Heart right ventricle (tissue), 16 donors: ENCODE data around the gene TPO. TPM values are rescaled to one million over a fixed set of nuclear protein-coding genes. Genes with fewer than 3 reads are reported as not detected.
"Not testable (repeated sequence)": the region's sequence is repeated elsewhere in the genome, so short reads cannot be mapped to it uniquely, and the experiment has no call there.

Source experiments
- ATAC-seq, 8 donors: fragments of 200-7000 bp; cut with Tn5 transposase; one replicate each; pipeline ENCODE4 v1.9.1; 2020; ENCODE audit warnings: mild to moderate bottlenecking in 8 of 8, moderate library complexity in 8 of 8, moderate number of reproducible peaks in 1 of 8
- DNase-seq, 2 donors: peaks; one replicate each; pipeline ENCODE4 v3.0.0-alpha.2; 2020
- H3K27ac ChIP-seq, 10 donors: fragments of 200-600 bp; sonication (generic) in 2 of 10; one replicate each; pipeline versions ENCODE4 v1.5.0 to v1.8.0; 2020 to 2022; ENCODE audit warnings: mild to moderate bottlenecking in 3 of 10
- H3K27me3 ChIP-seq, 7 donors: fragments of 200-600 bp; one replicate each; pipeline ENCODE4 v1.8.0; 2021 to 2022; ENCODE audit warnings: mild to moderate bottlenecking in 2 of 7
- H3K36me3 ChIP-seq, 9 donors: fragments of 200-600 bp; sonication (generic) in 1 of 9; one replicate each; pipeline versions ENCODE4 v1.5.0 to v1.8.0; 2020 to 2022; ENCODE audit warnings: mild to moderate bottlenecking in 2 of 9
- H3K4me1 ChIP-seq, 9 donors: fragments of 200-600 bp; sonication (generic) in 1 of 9; one replicate each; pipeline versions ENCODE4 v1.5.0 to v1.8.0; 2020 to 2022; ENCODE audit warnings: mild to moderate bottlenecking in 4 of 9
- H3K4me3 ChIP-seq, 10 donors: fragments of 200-600 bp; sonication (generic) in 2 of 10; one replicate each; pipeline versions ENCODE4 v1.5.0 to v1.8.0; 2020 to 2022; ENCODE audit warnings: mild to moderate bottlenecking in 7 of 10, moderate library complexity in 2 of 10
- H3K9me3 ChIP-seq, 11 donors: fragments of 200-600 bp in 10 of 11; sonication (generic) in 2 of 11; one replicate each; pipeline versions ENCODE4 v1.5.0 to v1.8.0; 2013 to 2022; ENCODE audit warnings: mild to moderate bottlenecking in 2 of 11, control low read depth in 1 of 11, moderate library complexity in 1 of 11
- CTCF ChIP-seq, 9 donors: fragments of 200-600 bp; sonication (generic) in 2 of 9; IDR thresholded peaks; one replicate each; pipeline versions ENCODE4 v1.5.0 to v1.8.0; 2021 to 2022; ENCODE audit warnings: antibody characterized with exemption in 9 of 9, mild to moderate bottlenecking in 5 of 9, moderate library complexity in 1 of 9
- WGBS, 2 donors: extraction: QIAGEN DNeasy Blood & Tissue Kit; methylation state at CpG; one replicate each; pipeline ENCODE4 v1.1.7; 2013; ENCODE audit warnings: inconsistent platforms in 1 of 2; 5-methylcytosine and 5-hydroxymethylcytosine counted together
- intact Hi-C, 10 donors: fragments of 100-400 bp; cut with DNase I; formaldehyde crosslinking; loops; one replicate each; pipeline versions ENCODE4 v1.11.1 to v1.14.2; 2022
- polyA plus RNA-seq, 2 donors: library from polyadenylated mRNA; stranded (reverse); fragments of 200-250 nt; gene quantifications; one replicate each; pipeline ENCODE4 v1.2.3, GENCODE V29; 2013
- total RNA-seq, 10 donors: library from RNA; stranded (reverse); fragmentation: NEBNext Ultra II Directional in 3 of 10; extraction: Animal tissue kit (Norgen Biotek cat#: 25700) in 3 of 10; gene quantifications; one replicate each; pipeline versions ENCODE4 v1.2.1 to v1.2.4, GENCODE V29; 2021 to 2023
- donor health status: Arrhythmogenic right ventricular cardiomyopathy.
- donor health status: ischemic (EF 13 %, LVEDD 7.1; RV severe dilation, severe dysfunction).
- donor health status: healthy with polysubstance abuse.
- donor health status: DM: no; HTN: yes; CAD: no.
- donor health status: DM: no; HTN: no; CAD: no.
- donor health status: ischemic (EF 25% LVEDD 6.9; RV normal size, moderate dysfunction).
- donor health status: ischemic (EF 25% LVEDD 5.7; RV mildly dilated, moderate dysfunction).
- donor health status: healthy.
- donor health status: DM: yes; HTN: yes; CAD: no.
- donor health status: Ischemic cardiomyopathy.
- donor health status: ischemic (EF 35%, LVEDD 5.7; RV mildly dilated, moderate dysfunction).
- donor health status: nonischemic (EF 11% LVEDD 7.7; RV severe dilation, severe dysfunction).
- donor health status: DM: yes; HTN: yes; CAD: no.
- donor health status: PGD.
- donor health status: ischemic (EF 29% LVEDD 5.4; RV normal size, mild dysfunction).
- donor health status: nonischemic (EF 23%, LVEDD 6.1; RV moderate dilation, normal function).

The TPO gene
- total and polyA plus RNA-seq, 12 donors, result 0.85 to 22.1 (median 6.4) TPM

DNA sequence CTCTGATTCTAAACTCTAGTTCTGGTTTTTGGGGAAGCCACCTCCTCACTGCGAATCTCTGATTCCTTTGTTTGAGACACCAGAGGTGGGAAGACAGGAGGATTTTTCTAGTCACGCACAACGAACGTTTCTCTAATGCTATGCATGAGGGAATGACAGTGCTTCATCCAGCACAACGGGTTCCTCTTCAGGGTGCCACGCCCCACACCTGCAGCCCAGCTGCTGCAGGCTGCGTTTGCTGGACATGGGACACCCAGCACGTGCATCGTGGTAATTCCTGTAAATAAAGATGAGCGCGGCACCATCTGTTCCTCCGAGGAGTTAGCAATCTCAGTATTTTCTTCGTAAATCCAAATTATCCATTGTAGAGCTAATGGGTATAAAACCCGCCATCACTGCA lies 37.5 kb upstream of the TPO start:
- no peak for DNase-seq
- Histone ChIP-seq H3K4me1 (peaks cover 0 to 3% (median 0%) of the 10 kb centered on the region in 9 donors), H3K4me3 (peak overlapping the region in 9 of 10 donors; percentile 29 to 59 (median 43)), H3K27ac (peak overlapping the region in 7 of 10 donors; percentile 11 to 84 (median 77)), H3K9me3 (no peaks in the 10 kb centered on the region), H3K36me3 (no peaks in the 10 kb centered on the region), H3K27me3 (peaks cover 0 to 11% (median 0%) of the 10 kb centered on the region in 7 donors)
- TF ChIP-seq CTCF (IDR thresholded peaks at IDR 0.05), result no peak
- intact Hi-C loops, result loop anchor here in 3 of 10 donors (10.0 kb wide), 2 partner anchors 121 to 131 kb away; no protein-coding TSS in a partner anchor
- no peak for ATAC-seq
- 66 to 85% methylated on average over 14 of the region's 14 CpGs for WGBS, 2 donors

DNA sequence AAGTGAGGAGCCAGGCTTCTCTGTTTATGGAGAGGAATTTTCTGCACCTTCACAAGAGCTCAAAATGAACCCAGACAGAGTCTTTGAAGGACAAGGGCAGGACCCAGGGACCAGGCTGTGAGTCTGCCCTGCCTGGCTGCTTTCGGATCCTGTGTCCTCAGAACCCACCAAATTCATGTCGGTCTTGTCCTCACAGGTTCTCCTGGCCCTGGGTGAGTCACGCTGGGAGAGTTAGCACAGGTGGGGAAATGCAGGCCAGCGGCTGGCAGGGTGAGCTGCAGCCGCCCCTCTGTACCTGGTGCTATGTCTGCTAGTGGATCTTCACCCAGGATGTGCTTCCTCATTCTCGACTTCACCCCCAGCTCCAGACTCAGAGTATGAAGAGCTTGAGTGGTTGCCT lies 35.8 kb upstream of the TPO start:
- Histone ChIP-seq H3K4me1 (peaks cover 0 to 3% (median 0%) of the 10 kb centered on the region in 9 donors), H3K9me3 (no peaks in the 10 kb centered on the region), H3K36me3 (no peaks in the 10 kb centered on the region), H3K27ac (no peak overlapping the region), H3K4me3 (peak overlapping the region in 2 of 10 donors; percentile 1 to 10), H3K27me3 (peaks cover 0 to 11% (median 0%) of the 10 kb centered on the region in 7 donors)
- 85 to 87% methylated on average over 6 of the region's 6 CpGs for WGBS, 2 donors
- DNase-seq, result no peak
- intact Hi-C loops, result loop anchor here in 3 of 10 donors (10.0 kb wide), 2 partner anchors 123 to 133 kb away; no protein-coding TSS in a partner anchor
- ATAC-seq, result no peak
- no peak for TF ChIP-seq CTCF (IDR thresholded peaks at IDR 0.05)

DNA sequence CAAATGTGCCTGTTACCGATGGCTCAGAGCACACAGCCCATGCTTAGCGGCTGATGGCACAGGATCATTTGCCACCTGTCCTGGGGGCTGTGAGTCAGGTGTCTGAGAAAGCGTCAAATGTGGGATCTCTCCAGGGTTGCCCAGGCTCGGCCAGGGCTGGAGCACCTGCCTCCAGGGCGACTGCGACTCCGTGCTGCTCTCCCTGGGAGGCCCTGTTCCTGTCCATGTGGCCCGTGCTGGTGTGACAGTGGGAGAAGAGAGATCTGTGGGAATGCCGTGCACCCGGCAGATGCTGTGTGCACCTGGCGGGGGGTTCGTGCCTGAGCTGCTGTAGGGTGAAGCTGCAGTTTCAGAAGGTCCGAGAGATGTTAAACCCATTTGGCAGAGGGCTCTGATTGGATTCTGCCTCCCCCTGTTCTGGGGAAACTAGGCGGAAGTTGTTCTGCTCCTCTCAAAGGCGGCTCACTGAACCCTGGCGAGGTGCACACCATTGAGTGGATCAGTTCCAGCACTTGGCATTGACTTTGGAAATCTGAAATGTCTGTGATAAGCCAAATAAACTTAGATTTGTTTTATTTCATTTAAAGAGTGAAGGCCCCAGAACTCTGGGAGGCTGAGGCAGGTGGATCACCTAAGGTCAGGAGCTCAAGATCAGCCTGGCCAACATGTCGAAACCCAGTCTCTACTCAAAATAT lies 34.7 kb upstream of the TPO start:
- ATAC-seq (no peak), DNase-seq (no peak)
- Histone ChIP-seq H3K9me3 (peaks cover 0 to 5% (median 0%) of the 10 kb centered on the region in 11 donors), H3K4me1 (peaks cover 0 to 3% (median 0%) of the 10 kb centered on the region in 9 donors), H3K27me3 (peaks cover 0 to 11% (median 0%) of the 10 kb centered on the region in 7 donors), H3K4me3 (no peak overlapping the region), H3K36me3 (no peaks in the 10 kb centered on the region), H3K27ac (no peak overlapping the region)
- TF ChIP-seq CTCF (IDR thresholded peaks at IDR 0.05), result no peak
- 91% methylated on average over 17 of the region's 17 CpGs for WGBS, 2 donors
- intact Hi-C loops, result loop anchor here in 3 of 10 donors (10.0 kb wide), 2 partner anchors 124 to 134 kb away; no protein-coding TSS in a partner anchor

DNA sequence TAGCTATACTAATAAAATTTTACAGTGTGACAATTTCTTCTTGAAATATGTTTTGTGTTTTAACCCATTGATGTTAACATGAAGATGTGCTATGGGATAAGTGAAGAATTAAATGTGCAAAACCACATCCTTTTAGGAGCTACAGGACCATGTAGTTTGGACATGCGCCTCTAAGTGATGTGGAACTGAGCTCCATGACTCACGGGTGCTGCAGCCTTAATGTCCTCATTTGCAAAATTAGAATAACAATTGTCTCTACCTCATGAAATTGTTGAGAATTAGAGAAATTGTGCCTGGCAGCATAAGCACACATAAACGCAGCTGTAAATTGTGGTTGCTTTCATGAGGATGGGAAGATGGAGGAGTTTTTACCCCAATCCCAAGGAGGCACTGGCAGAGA lies 31.6 kb upstream of the TPO start:
- TF ChIP-seq CTCF (IDR thresholded peaks at IDR 0.05), result no peak
- H3K4me1 ChIP-seq, result no peaks in the 10 kb centered on the region
- H3K27me3 ChIP-seq, result peaks cover 0 to 11% (median 0%) of the 10 kb centered on the region in 7 donors
- H3K36me3 ChIP-seq, result no peaks in the 10 kb centered on the region
- peaks cover 0 to 12% (median 0%) of the 10 kb centered on the region in 11 donors for H3K9me3 ChIP-seq
- no peak overlapping the region for H3K27ac ChIP-seq
- intact Hi-C loops, result no loop called here
- 84 to 88% methylated on average over 3 of the region's 3 CpGs for WGBS, 2 donors
- no peak for DNase-seq
- H3K4me3 ChIP-seq, result no peak overlapping the region
- ATAC-seq, result no peak

DNA sequence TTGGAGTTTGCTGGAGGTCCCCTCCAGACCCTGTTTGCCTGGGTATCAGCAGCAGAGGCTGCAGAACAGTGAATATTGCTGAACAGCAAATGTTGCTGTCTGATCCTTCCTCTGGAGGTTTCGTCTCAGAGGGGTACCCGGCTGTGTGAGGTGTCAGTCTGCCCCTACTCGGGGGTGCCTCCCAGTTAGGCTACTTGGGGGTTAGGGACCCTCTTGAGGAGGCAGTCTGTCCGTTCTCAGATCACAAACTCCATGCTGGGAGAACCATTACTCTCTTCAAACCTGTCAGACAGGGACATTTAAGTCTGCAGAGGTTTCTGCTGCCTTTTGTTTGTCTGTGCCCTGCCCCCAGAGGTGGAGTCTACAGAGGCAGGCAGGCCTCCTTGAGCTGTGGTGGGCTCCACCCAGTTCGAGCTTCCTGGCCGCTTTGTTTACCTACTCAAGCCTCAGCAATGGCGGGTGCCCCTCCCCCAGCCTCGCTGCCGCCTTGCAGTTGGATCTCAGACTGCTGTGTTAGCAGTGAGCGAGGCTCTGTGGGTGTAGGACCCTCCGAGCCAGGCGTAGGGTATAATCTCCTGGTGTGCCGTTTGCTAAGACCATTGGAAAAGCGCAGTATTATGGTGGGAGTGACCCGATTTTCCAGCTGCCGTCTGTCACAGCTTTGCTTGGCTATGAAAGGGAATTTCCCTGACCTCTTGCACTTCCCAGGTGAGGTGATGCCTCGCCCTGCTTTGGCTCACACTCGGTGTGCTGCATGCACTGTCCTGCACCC lies 25.1 kb upstream of the TPO start:
- not testable (repeated sequence) for ATAC-seq

DNA sequence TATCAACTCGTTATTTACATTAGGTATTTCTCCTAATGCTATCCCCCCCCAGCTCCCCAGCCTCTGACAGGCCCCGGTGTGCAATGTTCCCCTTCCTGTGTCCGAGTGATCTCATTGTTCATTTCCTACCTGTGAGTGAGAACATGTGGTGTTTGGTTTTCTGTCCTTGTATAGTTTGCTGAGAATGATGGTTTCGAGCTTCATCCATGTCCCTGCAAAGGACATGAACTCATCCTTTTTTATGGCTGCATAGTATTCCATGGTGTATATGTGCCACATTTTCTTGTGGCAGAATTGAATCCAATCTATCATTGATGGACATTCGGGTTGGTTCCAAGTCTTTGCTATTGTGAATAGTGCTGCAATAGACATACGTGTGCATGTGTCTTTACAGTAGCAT lies 23.1 kb upstream of the TPO start:
- H3K4me1 ChIP-seq, result peaks cover 0 to 12% (median 0%) of the 10 kb centered on the region in 9 donors
- H3K4me3 ChIP-seq, ATAC-seq, DNase-seq, intact Hi-C loops, H3K9me3 ChIP-seq, H3K36me3 ChIP-seq, H3K27me3 ChIP-seq: not testable (repeated sequence)
- H3K27ac ChIP-seq, result peak overlapping the region in 2 of 10 donors; percentile 33 to 76
- WGBS, 2 donors, result 84 to 88% methylated on average over 6 of the region's 6 CpGs

More for the DNA sequence above, 25.1 kb upstream of the TPO start:
- H3K27me3 ChIP-seq, DNase-seq, H3K9me3 ChIP-seq, intact Hi-C loops, H3K36me3 ChIP-seq: not testable (repeated sequence)
- peak overlapping the region in 4 of 10 donors; percentile 14 to 28 (median 21) for H3K4me3 ChIP-seq
- H3K4me1 ChIP-seq, result peaks cover 0 to 12% (median 0%) of the 10 kb centered on the region in 9 donors
- peak overlapping the region in 7 of 10 donors; percentile 16 to 76 (median 49) for H3K27ac ChIP-seq
- WGBS, 2 donors, result 55 to 63% methylated on average over 16 to 18 of the region's 18 CpGs
